Measurements from ENCODE around the gene IQSEC2. TPM values are rescaled to one million over a fixed set of nuclear protein-coding genes. Genes with fewer than 3 reads are reported as not detected.

The IQSEC2 gene
- total RNA-seq, 1 donor, result 13.8 TPM

- peak overlapping the region; percentile 60 for H3K4me3 ChIP-seq (ENCODE audit: low read depth, low read length)
- no peak for DNase-seq (ENCODE audit: low read depth)
- TF ChIP-seq, protein P1, sequence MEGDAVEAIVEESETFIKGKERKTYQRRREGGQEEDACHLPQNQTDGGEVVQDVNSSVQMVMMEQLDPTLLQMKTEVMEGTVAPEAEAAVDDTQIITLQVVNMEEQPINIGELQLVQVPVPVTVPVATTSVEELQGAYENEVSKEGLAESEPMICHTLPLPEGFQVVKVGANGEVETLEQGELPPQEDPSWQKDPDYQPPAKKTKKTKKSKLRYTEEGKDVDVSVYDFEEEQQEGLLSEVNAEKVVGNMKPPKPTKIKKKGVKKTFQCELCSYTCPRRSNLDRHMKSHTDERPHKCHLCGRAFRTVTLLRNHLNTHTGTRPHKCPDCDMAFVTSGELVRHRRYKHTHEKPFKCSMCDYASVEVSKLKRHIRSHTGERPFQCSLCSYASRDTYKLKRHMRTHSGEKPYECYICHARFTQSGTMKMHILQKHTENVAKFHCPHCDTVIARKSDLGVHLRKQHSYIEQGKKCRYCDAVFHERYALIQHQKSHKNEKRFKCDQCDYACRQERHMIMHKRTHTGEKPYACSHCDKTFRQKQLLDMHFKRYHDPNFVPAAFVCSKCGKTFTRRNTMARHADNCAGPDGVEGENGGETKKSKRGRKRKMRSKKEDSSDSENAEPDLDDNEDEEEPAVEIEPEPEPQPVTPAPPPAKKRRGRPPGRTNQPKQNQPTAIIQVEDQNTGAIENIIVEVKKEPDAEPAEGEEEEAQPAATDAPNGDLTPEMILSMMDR (IDR thresholded peaks at IDR 0.05; ENCODE audit: insufficient read depth, low read depth, low read length), result no peak
Measured at GRCh38 chrX:53321230-53321942, 40.0 kb upstream of the IQSEC2 start.

DNA sequence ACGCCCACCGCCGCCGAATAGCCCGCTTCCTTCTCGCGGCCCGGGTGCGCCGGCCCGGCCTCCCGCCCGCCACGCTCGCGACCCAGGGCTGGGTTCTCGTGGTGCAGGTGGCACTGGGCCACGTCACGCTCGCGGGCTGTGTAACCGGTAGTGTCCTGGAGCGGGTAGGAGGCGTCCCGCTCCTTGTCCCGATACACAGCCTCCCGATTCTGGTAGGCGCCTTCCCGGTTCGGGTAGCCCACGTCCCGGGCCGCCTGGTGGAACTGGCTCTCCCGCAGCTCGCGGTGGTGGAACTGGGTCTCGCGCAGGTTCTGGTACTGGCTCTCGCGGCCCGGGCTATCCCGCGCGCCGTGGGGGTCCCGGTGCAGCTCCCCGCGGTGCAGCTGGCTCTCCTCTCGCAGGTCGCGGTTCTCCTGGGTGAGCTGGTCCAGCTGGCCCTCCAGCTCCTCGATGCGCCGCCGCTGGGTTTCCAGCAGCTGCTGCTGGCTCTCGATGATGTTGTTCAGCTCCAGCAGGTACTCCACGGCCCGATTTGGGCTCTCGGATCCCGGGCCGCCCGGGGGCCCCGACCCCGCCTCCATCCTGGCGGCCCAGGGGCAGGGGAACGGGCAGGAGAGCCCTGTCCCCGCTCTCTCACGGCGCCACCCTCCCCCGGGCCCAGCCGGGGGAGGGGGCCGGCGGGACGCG, 39.3 kb upstream of the IQSEC2 start:
- TF ChIP-seq, protein P1 (IDR thresholded peaks at IDR 0.05; ENCODE audit: insufficient read depth, low read depth, low read length), result no peak
- no peak for DNase-seq (ENCODE audit: low read depth)
- H3K4me3 ChIP-seq (ENCODE audit: low read depth, low read length), result peak overlapping the region; percentile 60

DNA sequence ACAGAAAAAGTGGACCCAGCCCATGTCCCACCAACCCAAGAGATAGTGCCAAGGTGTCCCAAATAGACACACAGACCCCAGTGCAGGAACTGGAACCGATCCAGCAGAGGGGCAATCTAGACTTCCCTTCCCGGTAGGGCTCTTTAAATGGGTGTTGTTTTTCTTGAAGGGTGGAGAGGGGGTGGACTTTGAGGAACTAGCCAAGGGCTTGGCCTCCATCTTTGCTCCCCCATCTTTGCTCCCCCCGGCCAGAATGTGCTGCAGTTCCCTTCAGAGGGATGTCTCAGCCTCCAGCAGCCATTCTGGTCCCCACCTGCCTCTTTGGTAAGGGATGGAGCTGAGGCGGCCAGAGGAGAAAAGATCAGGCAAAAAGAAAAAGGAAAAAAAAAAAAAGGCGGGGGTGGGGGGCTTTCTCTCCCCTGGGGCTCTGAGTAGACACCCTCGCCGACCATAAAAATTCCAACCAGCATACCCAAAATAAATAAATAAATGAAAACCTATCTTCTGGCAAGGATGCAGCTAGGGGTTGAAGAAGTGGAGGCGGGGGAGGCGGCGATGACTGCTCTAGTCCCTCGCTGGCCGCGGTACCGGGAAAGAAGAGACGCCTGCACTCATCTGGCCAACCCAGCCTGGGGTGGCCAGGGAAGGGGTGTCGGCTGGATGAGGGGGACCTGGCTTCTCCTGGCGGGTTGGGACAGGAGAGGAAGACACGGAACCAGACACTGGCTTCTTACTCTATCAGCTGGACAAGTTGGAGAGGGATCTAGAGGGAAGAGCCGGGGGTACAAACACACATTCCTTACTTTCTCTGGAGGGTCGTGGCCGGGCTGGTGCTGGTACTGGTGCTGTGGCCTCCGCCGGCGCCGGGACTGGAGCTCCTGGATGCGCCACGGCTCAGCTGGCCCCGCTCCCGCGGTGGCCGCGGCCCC, 38.5 kb upstream of the IQSEC2 start:
- DNase-seq (ENCODE audit: low read depth), result no peak
- TF ChIP-seq, protein P1 (IDR thresholded peaks at IDR 0.05; ENCODE audit: insufficient read depth, low read depth, low read length), result no peak
- H3K4me3 ChIP-seq (ENCODE audit: low read depth, low read length), result peak overlapping the region; percentile 60

GRCh38 chrX:53318766-53319353, 37.5 kb upstream of the IQSEC2 start:
- no peak for DNase-seq (ENCODE audit: low read depth)
- no peak overlapping the region for H3K4me3 ChIP-seq (ENCODE audit: low read depth, low read length)
- TF ChIP-seq, protein P1 (IDR thresholded peaks at IDR 0.05; ENCODE audit: insufficient read depth, low read depth, low read length), result no peak

DNA sequence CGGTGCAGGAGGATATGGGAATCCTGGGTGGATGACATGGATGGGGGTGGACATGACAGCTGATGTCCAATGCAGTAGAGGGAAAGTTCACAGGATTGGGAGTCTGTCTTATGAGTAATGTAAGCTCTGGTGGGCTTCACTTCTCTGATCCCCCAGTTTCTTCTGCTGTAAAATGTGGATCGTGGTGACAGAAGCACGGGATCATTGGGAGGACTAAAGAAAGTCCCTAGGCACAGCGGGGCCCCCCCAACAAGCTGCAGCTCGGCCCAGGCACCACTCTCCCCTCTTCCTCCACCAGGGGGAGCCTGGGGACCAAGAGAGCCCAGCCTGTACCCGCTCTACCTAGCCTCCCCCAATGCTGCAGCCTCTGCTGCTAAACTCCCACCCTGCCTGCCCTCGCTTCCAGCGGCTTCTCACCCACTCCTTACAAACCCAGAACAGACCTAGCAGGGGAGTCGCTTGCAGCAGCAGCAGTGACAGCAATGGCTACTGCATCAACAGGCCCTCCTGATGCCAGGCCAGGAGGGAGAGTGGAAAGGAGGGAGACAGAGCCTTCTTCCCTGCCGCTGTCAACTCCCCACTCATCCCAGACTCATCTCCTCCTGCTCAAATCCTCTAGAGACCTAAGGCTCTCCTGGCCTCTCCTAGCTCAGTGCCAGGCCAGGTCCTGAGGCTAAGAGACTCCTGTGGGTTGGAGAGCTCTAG, 36.1 kb upstream of the IQSEC2 start:
- DNase-seq (ENCODE audit: low read depth), result peak; percentile 41
- TF ChIP-seq, protein P1 (IDR thresholded peaks at IDR 0.05; ENCODE audit: insufficient read depth, low read depth, low read length), result peak; percentile 80
- H3K4me3 ChIP-seq (ENCODE audit: low read depth, low read length), result no peak overlapping the region

DNA sequence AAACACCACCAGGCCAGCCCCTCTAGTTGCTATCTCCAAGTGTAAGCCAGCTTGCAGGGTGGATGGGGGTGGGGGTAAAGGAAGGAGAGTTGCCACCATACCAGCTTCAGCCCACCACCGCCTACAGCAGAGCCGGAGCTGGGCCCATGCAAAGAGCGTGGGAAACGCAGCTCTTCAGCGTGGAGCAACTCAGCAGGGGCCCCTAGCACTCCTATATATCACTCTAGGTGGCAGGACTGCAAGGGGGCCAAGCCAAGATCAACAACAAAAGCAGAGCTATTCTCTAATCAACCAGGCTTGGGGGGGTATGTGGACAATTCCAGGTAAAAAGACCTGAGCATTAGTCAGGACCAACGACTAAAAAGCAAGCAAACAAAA, 35.5 kb upstream of the IQSEC2 start:
- TF ChIP-seq, protein P1 (IDR thresholded peaks at IDR 0.05; ENCODE audit: insufficient read depth, low read depth, low read length), result no peak
- H3K4me3 ChIP-seq (ENCODE audit: low read depth, low read length), result no peak overlapping the region
- no peak for DNase-seq (ENCODE audit: low read depth)

All from fibroblast of villous mesenchyme (primary cell).